HG03442 (cell line): ENCODE measurements around the gene AKAP8.
A peak's percentile ranks its signal among the peaks of the same experiment; 100 is the strongest.
"Not testable (repeated sequence)": the region's sequence is repeated elsewhere in the genome, so short reads cannot be mapped to it uniquely, and the experiment has no call there.

Experiments
- ATAC-seq: cut with Tn5 transposase; IDR thresholded peaks from one replicate; pipeline ENCODE4 v1.9.1; 2021; ENCODE audit warnings: mild to moderate bottlenecking, moderate library complexity; ENCODE audit not compliant: unreplicated experiment

The AKAP8 gene

GRCh38 chr19:15379083-15379998 lies at the start of gene AKAP8:
Gene AKAP8 (minus strand): TSS chr19:15379787. CDS start chr19:15379731, 56 bp downstream.
- peak; percentile 80 for ATAC-seq

DNA sequence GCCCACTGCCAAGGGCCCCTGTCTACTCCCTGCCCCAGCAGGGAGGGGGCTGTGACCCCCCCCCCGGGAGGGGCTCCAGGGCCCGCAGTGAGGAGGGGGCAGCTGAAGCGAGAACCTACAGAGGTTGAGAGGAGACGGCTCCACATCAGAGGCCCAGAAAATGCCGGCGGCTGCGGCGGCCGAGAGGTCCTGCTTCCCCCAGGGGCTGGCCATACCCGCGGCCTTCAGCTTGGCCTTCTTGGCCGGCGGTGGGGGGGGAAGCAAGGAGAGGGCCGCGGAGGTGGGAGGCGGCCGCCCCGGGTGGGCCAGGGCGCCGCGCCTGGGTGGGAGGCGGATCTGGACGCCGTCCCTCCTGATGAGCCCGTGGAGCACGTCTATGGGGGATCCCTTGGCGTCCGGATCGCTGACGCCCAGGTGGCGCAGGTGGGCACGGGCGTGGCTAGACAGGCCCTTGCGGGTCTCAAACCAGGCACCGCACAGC lies 48.4 kb upstream of the AKAP8 start:
- ATAC-seq = no peak

- ATAC-seq = no peak
Measured at GRCh38 chr19:15427350-15427700, 47.7 kb upstream of the AKAP8 start.

GRCh38 chr19:15426485-15427349 lies 47.1 kb upstream of the AKAP8 start:
- no peak for ATAC-seq

- ATAC-seq = no peak
Measured at GRCh38 chr19:15425321-15425950, 45.8 kb upstream of the AKAP8 start.

- no peak for ATAC-seq
Measured at GRCh38 chr19:15424692-15425272, 45.2 kb upstream of the AKAP8 start.

DNA sequence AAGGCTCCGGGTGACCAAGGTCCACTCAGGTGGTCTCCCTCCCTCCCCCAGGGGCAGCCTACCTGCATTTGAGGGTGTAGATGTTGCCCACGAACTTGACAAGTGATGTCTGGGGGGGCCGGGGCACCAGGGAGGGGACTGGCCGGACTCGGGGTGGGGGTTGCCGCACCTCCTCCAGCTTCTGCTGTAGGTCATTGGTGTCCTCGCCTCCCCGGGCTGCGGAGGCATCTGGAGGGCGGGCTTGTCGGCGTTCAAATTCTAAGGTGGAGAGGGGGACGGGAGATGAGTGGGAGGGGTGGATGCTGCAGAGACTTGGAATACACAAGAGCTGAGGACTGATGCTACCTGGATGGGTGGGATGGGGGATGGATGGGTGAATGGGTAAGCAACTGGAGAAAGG lies 44.5 kb upstream of the AKAP8 start:
- ATAC-seq = no peak

DNA sequence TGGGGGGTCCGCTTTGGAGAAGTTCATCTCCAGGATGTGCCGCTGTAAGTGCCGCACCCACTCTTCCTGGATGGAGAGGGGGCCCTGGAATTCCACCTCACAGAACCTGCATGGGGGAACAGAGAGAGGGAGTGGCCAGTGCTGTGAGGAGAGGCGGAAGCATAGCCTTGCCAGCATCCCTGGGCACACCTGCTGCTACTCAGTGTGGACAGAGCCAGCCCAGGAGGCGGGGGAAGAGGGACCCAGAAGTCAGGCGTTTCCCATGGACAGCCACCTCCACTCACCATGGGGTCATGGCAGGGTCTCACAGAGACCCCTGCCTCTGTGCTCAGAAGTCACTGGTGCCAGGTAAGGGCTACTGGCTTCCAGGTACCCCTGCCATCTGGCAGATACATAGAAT lies 43.5 kb upstream of the AKAP8 start:
- ATAC-seq = no peak

GRCh38 chr19:15422296-15423075 lies 42.9 kb upstream of the AKAP8 start:
- ATAC-seq = no peak

GRCh38 chr19:15421721-15422260 lies 42.2 kb upstream of the AKAP8 start:
- no peak for ATAC-seq

DNA sequence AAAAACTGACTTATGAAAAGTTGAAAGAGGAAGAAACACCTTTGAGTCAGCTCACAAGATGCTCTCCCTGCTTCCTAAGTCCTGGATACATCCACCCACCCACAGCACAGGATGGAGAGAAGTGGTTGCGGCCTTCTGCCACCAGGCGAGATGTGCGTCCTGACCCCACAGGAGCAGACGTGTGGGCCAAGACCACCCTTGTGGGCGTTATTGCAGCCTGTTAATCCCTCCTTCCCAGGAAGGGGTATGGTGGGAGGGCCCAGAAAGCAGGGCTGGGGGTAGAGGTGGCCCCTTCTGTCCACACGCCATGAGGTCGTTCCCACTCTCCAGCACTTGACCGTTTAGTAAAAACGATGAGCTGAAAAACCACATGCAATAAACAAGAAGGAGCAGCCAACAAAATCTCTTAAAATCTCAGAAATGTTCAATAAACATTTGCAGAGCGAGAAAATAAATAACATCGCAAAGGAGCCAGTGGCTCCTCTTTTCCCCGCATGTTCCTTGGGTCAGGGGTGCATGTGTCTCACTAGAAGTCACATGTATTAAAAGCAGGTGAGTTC lies 41.6 kb upstream of the AKAP8 start:
- ATAC-seq = no peak

DNA sequence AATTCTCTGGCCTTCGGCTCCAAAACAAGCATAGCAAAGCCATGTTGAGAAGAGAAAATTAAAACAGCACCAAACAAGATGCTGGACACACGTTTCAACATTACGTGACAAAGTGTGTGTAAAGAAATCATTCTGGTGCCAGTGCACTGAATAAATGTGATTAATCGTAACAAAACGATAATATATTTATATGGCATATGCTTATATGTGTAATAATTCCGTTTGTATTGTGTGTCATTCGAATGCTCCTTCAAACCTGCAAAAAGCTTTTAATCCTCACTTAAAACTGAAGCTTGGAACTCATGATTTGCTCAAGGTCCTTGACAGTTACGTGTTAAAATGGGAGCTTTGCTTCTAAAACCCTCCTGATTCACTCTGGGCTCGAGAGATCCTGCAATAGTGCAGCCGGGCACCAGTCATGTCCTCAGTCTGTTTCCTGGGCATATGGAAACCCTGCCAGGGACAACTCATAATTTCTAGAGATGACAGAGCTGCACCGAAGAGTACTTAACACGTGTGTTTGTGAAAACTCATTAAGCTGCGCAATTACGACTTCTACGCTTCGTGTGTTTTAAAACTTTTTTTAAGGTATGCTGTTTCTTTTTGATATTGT lies 39.9 kb upstream of the AKAP8 start:
- ATAC-seq = no peak

DNA sequence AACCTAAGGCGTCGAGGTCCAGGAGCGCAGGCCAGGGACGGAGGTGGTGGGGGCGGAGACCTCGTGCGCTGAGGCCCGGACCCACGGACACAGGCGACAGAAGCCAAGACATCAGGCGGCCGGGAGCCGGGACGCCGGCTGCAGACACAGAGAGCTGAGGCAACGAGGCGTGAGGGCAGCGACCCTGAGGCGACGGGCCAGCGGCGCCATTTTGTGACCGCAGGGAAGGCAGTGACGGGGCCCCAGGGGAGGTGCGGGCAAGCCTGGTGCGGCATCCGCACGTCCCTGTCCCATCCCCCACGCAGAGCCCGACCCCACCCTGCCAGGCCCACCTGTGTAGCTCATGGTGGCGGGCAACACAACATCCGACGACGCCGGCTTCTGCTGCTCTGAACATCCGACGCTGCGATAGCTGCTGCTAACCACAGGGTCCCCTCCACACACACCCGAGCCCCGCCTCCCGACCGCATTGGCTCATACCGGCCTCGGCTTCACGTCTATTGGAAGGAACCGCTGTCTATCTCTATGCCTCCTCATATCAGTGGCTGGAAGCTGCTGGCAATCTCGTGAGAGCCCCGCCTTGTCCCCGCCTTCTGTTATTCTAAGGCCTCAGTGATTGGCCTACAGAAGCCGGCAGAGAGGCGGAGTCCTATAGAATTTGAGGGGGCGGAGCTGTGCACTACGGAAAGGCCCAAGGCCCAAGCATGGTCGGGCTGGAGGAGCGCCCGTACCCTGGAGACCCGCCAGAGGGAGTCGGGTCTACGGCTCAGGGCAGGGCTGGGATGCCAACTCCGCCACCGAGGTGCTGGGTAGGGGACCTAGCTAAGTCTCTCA lies 39.2 kb upstream of the AKAP8 start, which contains the start of gene AKAP8L:
Gene AKAP8L, minus strand, starts transcription at position 410 of the 834 bp plus-strand sequence. Its CDS starts 65 bp downstream, at position 345.
- ATAC-seq = peak; percentile 92

- ATAC-seq = no peak
Measured at GRCh38 chr19:15418231-15418578, 38.6 kb upstream of the AKAP8 start.

- ATAC-seq = no peak
Measured at GRCh38 chr19:15417699-15418098, 38.1 kb upstream of the AKAP8 start.

GRCh38 chr19:15412832-15413231 lies 33.2 kb upstream of the AKAP8 start:
- no peak for ATAC-seq

- not testable (repeated sequence) for ATAC-seq
Measured at GRCh38 chr19:15411351-15411750, 31.8 kb upstream of the AKAP8 start.

GRCh38 chr19:15404780-15405211 lies 25.2 kb upstream of the AKAP8 start:
- ATAC-seq = no peak
